Gastroesophageal sphincter (tissue), 4 donors: ENCODE results near the gene NAV2. TPM values are rescaled to one million over a fixed set of nuclear protein-coding genes. Genes with fewer than 3 reads are reported as not detected.

Source experiments
- ATAC-seq: fragments of 150-250 bp; one replicate; pipeline ENCODE4 v1.9.1; 2016; ENCODE audit warnings: mild to moderate bottlenecking, moderate library complexity
- H3K27ac ChIP-seq, 4 donors: fragments of 200-600 bp; sonication (generic) in 3 of 4; 1 replicate in 3 of 4; 2 replicates in 1 of 4; pipeline ENCODE4 v1.5.1; 2016 to 2019
- H3K27me3 ChIP-seq: fragments of 200-600 bp; sonication (generic); one replicate; pipeline ENCODE4 v1.5.1; 2019
- H3K36me3 ChIP-seq, 2 donors: fragments of 200-600 bp; sonication (generic); one replicate each; pipeline ENCODE4 v1.5.1; 2019; ENCODE audit warnings: control low read depth in 1 of 2
- H3K4me1 ChIP-seq, 3 donors: fragments of 200-600 bp; sonication (generic); 1 replicate in 2 of 3; 2 replicates in 1 of 3; pipeline ENCODE4 v1.5.1; 2016 to 2019; ENCODE audit warnings: control low read depth in 2 of 3
- H3K4me3 ChIP-seq, 2 donors: fragments of 200-600 bp; sonication (generic); one replicate each; pipeline ENCODE4 v1.5.1; 2019; ENCODE audit warnings: mild to moderate bottlenecking in 1 of 2, moderate library complexity in 1 of 2
- H3K9me3 ChIP-seq, 3 donors: fragments of 200-600 bp; sonication (generic); one replicate each; pipeline ENCODE4 v1.5.1; 2017 to 2019; ENCODE audit warnings: control low read depth in 2 of 3
- EP300 ChIP-seq: sonication (generic); formaldehyde crosslinking; IDR thresholded peaks from one replicate; pipeline ENCODE4 v1.6.1; 2017; ENCODE audit warnings: antibody characterized with exemption, mild to moderate bottlenecking
- POLR2A ChIP-seq, 2 donors: fragments of 450-650 bp; IDR thresholded peaks; one replicate each; pipeline ENCODE4 v1.6.1; 2017; ENCODE audit warnings: antibody characterized with exemption in 2 of 2, mild to moderate bottlenecking in 2 of 2, moderate library complexity in 1 of 2
- POLR2AphosphoS5 ChIP-seq: sonication (generic); formaldehyde crosslinking; IDR thresholded peaks from one replicate; pipeline ENCODE4 v1.6.1; 2017; ENCODE audit warnings: antibody characterized with exemption
- WGBS, 2 donors: methylation state at CpG; one replicate each; pipeline ENCODE4 v1.1.5; 2018; ENCODE audit warnings: low coverage in 1 of 2; 5-methylcytosine and 5-hydroxymethylcytosine counted together
- total RNA-seq, 4 donors: library from RNA; depleted of rRNA; stranded (reverse); fragments of >200 nt; gene quantifications; one replicate each; pipeline ENCODE4 v1.1.0, GENCODE V29; 2016
- TF ChIP-seq, protein P1 (sequence below), 4 experiments: fragments of 200-600 bp in 2 of 4; fragments of 450-650 bp in 2 of 4; sonication (generic) in 1 of 4; IDR thresholded peaks; one replicate each; pipeline ENCODE4 v1.5.1; 2017 to 2019; ENCODE audit warnings: antibody characterized with exemption in 4 of 4, mild to moderate bottlenecking in 2 of 4, moderate library complexity in 2 of 4

NAV2 gene
- total RNA-seq, 4 donors from 2014 or later: 19.5 to 57.1 (median 43.4) TPM

DNA sequence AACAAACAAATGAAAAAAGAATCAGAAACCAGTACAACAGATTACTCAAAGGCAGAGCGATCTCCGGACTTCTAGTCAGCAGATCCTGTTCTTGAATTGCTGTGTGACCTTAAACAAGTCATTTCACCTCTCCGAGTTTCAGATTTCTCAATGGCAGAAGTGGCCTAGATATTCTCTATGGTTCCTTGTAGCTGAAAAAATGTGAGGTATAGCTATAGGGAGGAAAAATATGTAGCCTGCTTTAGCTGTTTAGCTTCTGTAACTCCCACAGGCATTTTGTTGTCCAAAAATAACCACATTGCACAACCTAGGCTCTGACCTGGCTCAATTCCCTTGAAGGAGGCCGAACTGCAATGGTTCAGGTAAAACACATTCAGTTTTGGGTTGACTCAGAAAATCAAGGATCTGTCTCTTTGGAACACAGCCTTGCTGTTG lies 347.0 kb downstream of the NAV2 start:
- H3K4me3 ChIP-seq: no peak overlapping the region
- no peak overlapping the region for H3K27ac ChIP-seq
- no peak for ATAC-seq
- peaks cover 0 to 97% of the 10 kb centered on the region in 2 donors for H3K36me3 ChIP-seq
- H3K9me3 ChIP-seq: no peaks in the 10 kb centered on the region
- no peaks in the 10 kb centered on the region for H3K27me3 ChIP-seq
- 91 to 92% methylated on average over 3 to 4 of the region's 4 CpGs for WGBS, 2 donors
- TF ChIP-seq, protein P1, sequence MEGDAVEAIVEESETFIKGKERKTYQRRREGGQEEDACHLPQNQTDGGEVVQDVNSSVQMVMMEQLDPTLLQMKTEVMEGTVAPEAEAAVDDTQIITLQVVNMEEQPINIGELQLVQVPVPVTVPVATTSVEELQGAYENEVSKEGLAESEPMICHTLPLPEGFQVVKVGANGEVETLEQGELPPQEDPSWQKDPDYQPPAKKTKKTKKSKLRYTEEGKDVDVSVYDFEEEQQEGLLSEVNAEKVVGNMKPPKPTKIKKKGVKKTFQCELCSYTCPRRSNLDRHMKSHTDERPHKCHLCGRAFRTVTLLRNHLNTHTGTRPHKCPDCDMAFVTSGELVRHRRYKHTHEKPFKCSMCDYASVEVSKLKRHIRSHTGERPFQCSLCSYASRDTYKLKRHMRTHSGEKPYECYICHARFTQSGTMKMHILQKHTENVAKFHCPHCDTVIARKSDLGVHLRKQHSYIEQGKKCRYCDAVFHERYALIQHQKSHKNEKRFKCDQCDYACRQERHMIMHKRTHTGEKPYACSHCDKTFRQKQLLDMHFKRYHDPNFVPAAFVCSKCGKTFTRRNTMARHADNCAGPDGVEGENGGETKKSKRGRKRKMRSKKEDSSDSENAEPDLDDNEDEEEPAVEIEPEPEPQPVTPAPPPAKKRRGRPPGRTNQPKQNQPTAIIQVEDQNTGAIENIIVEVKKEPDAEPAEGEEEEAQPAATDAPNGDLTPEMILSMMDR (IDR thresholded peaks at IDR 0.05): no peak
- TF ChIP-seq EP300: no peak
- no peak for TF ChIP-seq POLR2AphosphoS5
- no peak for TF ChIP-seq POLR2A (IDR thresholded peaks at IDR 0.05)
- H3K4me1 ChIP-seq: peaks cover 9 to 44% (median 10%) of the 10 kb centered on the region in 3 donors

DNA sequence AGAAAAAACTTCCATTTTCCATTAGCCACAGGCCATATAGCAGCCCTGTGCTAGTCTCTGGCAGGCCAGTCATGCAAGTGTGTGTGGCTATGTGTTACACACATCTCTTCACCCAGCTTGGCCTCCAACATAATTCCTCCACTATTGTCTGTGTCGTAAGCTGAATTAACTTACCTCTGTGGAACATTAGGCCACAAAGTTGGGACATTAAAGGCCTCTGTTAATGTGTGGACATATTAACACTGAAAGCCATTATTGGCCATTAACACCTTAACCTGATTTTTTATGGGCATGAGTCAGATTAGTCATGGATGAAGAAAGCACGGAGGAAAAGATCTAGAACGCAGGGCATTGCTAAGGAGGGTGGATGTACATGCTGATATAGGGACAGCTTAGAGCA lies 347.5 kb downstream of the NAV2 start:
- peaks cover 6 to 38% (median 8%) of the 10 kb centered on the region in 3 donors for H3K4me1 ChIP-seq
- no peak overlapping the region for H3K4me3 ChIP-seq
- H3K9me3 ChIP-seq: no peaks in the 10 kb centered on the region
- TF ChIP-seq, protein P1 (IDR thresholded peaks at IDR 0.05): no peak
- no peak for TF ChIP-seq EP300
- TF ChIP-seq POLR2A (IDR thresholded peaks at IDR 0.05): no peak
- no peak for TF ChIP-seq POLR2AphosphoS5
- ATAC-seq: no peak
- peaks cover 0 to 96% of the 10 kb centered on the region in 2 donors for H3K36me3 ChIP-seq
- 67 to 91% methylated on average over 2 to 3 of the region's 3 CpGs for WGBS, 2 donors
- no peak overlapping the region for H3K27ac ChIP-seq
- no peaks in the 10 kb centered on the region for H3K27me3 ChIP-seq

DNA sequence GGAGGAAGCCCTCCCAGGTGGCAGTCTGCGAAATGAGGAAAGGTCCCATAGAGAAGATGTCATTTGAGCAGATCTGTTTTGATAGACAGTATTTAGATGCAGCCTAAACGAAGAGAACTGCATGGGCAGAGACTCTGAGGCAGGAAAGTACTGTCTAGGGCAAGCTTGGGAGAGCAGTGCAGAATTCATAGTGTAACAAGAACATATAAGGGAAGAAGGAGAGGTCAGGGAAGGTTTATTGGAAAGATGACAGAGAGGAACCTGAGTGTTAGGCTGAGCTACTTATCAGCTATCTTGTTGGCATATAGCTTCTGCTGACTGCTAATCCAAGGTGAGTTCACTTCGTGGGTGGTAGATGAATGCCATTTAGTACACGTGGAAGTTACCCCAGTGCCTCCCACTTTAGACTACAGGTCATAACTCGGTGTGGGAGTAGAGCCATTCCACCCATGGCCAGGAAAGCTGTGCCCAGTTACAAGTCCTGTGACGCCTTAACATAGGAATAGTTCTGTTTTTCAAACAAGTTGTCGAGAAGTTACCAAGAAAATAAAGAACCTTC lies 348.1 kb downstream of the NAV2 start:
- H3K27ac ChIP-seq: no peak overlapping the region
- no peaks in the 10 kb centered on the region for H3K27me3 ChIP-seq
- H3K36me3 ChIP-seq: peaks cover 0 to 96% of the 10 kb centered on the region in 2 donors
- no peaks in the 10 kb centered on the region for H3K9me3 ChIP-seq
- no peak overlapping the region for H3K4me3 ChIP-seq
- 53 to 56% methylated on average over 4 to 7 of the region's 7 CpGs for WGBS, 2 donors
- peaks cover 3 to 33% (median 4%) of the 10 kb centered on the region in 3 donors for H3K4me1 ChIP-seq
- ATAC-seq: no peak
- TF ChIP-seq, protein P1 (IDR thresholded peaks at IDR 0.05): no peak
- TF ChIP-seq POLR2AphosphoS5: peak; percentile 19
- no peak for TF ChIP-seq EP300

DNA sequence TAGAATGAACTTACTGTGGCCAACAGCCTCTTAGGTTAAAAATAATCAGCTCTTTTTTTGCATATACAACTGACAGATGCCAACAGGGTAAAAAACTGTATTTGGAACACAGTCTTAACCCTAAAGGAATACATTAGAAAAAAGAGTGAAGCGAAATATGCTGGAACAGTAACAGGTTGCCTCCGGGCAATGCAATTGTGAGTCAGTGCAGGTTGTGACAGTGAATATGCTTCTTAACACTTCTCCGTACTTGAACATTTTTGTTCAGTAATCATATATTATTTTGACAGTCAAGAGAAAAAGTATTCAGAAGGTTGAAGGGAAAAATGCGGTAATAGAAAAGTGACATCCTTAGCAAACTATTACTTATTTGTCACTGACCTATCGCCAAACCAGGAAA lies 349.1 kb downstream of the NAV2 start:
- WGBS, 2 donors: 89 to 94% methylated on average over 5 of the region's 5 CpGs
- no peak overlapping the region for H3K4me3 ChIP-seq
- H3K36me3 ChIP-seq: peaks cover 0 to 86% of the 10 kb centered on the region in 2 donors
- H3K27me3 ChIP-seq: no peaks in the 10 kb centered on the region
- TF ChIP-seq POLR2A (IDR thresholded peaks at IDR 0.05) (no peak), POLR2AphosphoS5 (no peak), EP300 (no peak)
- TF ChIP-seq, protein P1 (IDR thresholded peaks at IDR 0.05): no peak
- no peak overlapping the region for H3K27ac ChIP-seq
- peaks cover 0 to 22% (median 2%) of the 10 kb centered on the region in 3 donors for H3K4me1 ChIP-seq
- no peaks in the 10 kb centered on the region for H3K9me3 ChIP-seq
- ATAC-seq: no peak

DNA sequence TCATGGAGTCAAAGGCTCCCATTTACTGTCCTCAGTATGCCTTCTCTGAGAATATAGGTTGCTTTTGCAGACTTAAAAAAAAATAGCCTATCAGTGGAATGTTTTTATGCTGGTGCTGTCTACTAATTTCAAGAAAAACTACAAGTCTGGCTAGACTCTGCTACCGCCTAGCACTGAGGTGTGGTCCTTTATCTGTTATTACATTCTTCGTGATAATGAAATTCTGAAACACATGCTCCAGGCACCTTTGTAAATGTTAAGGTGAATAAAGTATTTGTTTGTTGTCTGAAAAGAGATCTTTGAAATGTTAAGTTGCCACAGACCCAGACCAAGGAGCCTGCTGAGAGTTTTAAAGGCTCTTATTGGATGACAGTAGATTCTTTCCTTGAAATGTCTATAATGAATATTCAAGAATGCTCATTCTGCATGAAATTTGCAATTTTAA lies 352.3 kb downstream of the NAV2 start:
- ATAC-seq: no peak
- Histone ChIP-seq H3K27ac (no peak overlapping the region), H3K27me3 (no peaks in the 10 kb centered on the region), H3K9me3 (no peaks in the 10 kb centered on the region), H3K36me3 (peaks cover 0 to 77% of the 10 kb centered on the region in 2 donors), H3K4me1 (peaks cover 0 to 9% (median 2%) of the 10 kb centered on the region in 3 donors), H3K4me3 (no peak overlapping the region)
- TF ChIP-seq EP300 (no peak), POLR2A (IDR thresholded peaks at IDR 0.05) (no peak), POLR2AphosphoS5 (no peak)
- TF ChIP-seq, protein P1 (IDR thresholded peaks at IDR 0.05): no peak
- WGBS, 2 donors: 100% methylated on average over 2 of the region's 2 CpGs
